Cerebellar cortex (tissue), 1 donor: ENCODE results near the gene KRTAP5-4.
"Not testable (repeated sequence)": the region's sequence is repeated elsewhere in the genome, so short reads cannot be mapped to it uniquely, and the experiment has no call there.

Source experiments
- DNase-seq: peaks from one replicate; pipeline ENCODE4 v3.0.0-alpha.2; 2015; ENCODE audit warnings: low spot score

KRTAP5-4 gene

DNA sequence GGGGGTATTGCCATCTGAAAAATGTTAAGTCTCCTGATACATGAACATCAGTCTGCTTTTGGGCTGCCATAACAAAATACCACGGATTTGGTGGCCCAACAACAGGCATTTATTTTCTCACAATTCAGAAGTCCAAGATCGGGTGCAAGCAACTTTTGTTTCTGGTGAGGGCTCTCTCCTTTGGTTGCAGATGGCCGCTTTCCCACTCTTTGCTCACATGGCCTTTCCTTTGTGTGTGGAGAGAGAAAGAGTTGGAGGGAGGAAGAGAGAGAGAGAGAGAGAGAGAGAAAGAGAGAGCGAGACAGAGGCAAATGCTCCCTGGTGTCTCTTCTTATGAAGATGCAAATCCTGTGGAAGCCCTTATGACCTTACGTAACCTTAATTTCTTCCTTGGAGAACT is 21.3 kb downstream of the KRTAP5-4 start:
- DNase-seq = no peak

- no peak for DNase-seq
Observed at GRCh38 chr11:1598816-1599215, 23.1 kb downstream of the KRTAP5-4 start.

DNA sequence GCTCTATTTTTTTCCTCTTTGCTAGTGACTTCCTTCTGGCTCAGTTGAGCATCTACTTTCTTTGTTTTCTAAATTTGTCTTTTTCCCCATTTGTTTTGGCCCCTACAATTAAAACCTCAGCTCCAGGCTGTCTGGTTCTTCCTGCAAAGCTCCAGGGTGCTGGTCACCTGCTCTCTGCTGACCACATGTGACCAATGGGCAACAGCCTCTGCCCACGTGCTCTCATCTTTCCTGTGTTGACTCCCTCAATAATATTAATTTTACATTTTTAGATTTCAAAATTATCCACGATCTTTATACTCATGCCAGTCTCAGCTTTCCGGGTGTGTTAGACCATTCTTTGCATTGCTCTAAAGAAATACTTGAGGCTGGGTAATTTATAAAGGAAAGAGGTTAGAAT is 23.5 kb downstream of the KRTAP5-4 start:
- not testable (repeated sequence) for DNase-seq

- no peak for DNase-seq
Observed at GRCh38 chr11:1597994-1598380, 24.0 kb downstream of the KRTAP5-4 start, which contains the start of gene KRTAP5-2. KRTAP5-2 (minus strand) TSS chr11:1598294; CDS start chr11:1598250, 44 bp downstream.

DNA sequence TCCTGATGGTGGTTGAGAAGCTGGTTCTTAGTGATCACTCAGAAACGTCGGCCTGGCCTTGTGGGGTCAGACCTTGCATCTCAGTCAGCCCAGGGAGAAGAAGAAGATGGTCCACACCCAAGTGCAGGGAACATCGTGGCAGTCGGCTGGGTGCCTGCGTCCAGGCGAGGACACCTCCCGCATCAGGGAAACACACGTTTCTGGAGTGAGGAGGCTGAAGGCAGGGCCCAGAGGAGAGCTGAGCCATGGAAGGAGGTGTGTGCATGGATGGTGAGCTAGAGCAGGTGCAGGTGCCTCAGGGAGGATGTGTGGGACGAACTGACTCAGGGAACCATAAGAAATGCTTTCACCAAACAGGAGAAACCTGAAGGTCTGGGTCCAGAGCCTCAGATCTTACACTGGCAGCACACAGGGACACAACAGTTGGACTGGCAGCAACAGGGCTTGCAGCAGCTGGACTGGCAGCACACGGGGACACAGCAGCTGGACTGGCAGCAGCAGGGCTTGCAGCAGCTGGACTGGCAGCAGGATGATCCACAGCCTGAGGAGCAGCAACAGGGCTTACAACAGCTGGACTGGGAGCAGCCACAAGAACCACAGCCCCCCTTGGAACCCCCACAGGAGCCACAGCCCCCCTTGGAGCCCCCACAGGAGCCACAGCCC is 24.5 kb downstream of the KRTAP5-4 start:
- DNase-seq = no peak

GRCh38 chr11:1596576-1597121 is 25.3 kb downstream of the KRTAP5-4 start:
- peak; percentile 49 for DNase-seq

DNA sequence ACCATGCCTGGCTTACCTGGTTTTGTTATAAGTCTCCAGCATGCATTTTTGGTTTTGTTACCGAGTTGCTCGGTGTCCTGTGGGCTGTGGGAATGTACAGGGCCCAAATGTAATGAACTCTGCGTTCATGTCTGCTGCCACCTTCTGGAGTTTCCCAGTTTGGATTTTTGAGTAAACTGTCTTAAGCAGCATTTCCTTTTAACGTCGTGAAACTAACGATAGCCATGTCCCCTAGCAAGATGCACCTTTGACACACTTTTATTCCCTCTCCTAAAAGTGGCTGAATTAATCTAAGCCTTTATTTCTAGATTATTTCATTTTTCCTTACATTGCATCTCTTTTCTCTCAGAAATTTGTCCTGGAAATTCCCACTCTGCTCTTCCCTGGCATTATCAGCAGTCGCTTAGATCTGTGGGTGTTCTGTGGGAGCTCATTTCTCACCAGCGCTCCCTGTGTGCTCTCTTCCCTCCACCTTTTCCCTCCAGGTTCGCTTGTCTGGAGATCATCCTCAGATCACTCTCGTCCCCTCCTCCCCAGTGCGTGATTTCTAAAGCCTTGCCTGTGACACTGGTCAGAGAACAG is 25.9 kb downstream of the KRTAP5-4 start:
- peak; percentile 73 for DNase-seq

DNA sequence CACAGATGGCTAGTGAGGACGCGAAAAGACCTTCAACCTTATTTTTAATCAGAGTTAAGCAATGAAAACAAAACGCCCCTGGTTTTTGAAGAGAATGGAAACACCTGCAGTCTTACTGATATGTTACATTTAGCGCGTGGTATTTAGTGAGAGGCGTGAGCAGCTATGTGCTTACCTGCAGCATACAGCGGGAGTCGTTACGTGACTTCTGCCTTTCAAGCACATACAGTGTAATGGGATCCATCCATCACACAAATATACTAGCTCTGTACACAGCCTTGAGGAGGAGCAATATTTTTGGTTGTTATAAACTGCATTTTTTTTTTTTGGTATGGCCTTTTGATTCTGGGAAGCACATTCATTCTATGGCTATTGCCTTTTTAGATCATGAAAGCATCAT is 29.3 kb downstream of the KRTAP5-4 start:
- DNase-seq = no peak

DNA sequence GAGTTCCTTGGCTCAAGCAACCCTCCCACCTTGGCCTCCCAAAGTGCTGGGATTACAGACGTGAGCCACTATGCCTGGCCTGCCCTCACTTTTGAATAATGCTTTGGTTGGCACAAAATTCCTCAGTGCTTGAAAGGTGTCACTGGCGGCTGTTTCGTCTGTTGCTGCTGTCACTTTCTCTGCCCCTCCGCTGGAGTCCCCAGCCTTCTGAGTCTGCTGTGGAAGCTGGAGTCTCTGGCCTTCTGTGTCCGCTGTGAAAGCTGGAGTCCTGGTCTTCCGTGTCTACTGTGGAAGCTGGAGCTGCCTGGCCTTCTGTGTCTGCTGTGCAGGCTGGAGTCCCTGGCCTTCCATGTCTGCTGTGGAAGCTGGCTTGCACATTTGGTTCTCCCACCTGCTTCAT is 31.9 kb downstream of the KRTAP5-4 start:
- DNase-seq = peak; percentile 13

GRCh38 chr11:1589191-1589963 is 32.6 kb downstream of the KRTAP5-4 start:
- peak; percentile 17 for DNase-seq

DNA sequence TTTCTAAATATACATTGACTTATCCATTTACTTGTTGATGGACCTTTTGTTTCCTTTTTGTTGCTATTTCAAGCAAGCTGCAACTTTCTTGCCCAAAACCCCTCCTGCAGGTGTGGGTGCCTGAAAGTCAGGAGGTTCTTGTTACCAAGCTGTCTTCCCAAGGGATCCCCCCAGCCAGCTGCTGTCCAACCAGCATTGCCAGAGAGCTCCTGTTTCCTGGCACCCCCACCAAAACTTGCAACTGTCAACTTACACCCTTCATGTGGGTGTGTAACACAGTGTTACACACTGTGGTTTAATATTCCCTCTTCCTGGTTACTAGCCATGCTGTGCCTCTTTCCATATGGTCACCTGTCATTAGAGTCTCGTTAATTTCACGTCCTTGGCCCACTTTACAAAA is 35.2 kb downstream of the KRTAP5-4 start:
- DNase-seq = no peak

DNA sequence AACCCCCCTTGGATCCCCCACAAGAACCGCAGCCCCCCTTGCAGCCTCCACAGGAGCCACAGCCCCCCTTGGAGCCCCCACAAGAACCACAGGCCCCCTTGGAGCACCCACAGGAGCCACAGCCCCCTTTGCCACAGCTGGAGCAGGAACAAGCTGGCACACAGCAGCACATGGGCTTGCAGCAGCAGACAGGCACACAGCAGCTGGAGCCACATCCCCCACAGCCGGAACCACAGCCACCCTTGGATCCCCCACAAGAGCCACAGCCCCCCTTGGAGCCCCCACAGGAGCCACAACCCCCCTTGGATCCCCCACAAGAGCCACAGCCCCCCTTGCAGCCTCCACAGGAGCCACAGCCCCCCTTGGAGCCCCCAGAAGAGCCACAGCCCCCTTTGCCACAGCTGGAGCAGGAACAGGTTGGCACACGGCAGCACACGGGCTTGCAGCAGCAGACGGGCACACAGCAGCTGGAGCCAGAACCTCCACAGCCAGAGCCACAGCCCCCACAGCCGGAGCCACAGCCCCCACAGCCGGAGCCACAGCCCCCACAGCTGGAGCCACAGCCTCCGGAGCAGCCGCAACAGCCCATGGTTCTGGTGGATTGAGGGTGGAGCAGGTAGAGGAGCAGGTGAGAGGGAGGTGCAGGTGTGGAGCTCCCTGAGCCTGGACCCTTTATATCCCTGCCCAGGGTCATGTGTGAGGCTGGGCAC is 37.1 kb downstream of the KRTAP5-4 start, which contains the start of gene KRTAP5-1:
KRTAP5-1 (minus strand) TSS at position 623 of the 710 bp plus-strand sequence; CDS start at position 589, 34 bp downstream.
- not testable (repeated sequence) for DNase-seq

- DNase-seq = not testable (repeated sequence)
Observed at GRCh38 chr11:1582909-1583308, 39.0 kb downstream of the KRTAP5-4 start.

DNA sequence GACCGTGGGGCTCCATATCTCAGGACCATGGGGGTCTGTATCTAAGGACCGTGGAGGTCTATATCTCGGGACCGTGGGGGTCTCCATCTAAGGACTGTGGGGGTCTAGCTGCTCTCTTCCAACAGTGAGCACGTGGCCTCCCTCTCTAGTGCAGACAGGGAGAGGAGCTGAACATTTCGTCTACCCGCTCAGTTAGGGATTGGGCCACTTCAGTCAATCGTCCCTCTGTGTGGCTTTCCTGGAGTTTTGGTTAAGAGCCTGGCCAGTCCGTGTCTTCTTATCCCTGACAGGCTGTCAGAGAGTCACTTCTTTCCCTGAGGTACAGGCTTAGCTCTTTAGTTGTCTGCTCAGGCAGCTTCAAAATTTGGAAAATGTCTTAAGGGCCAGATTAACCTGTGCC is 40.0 kb downstream of the KRTAP5-4 start:
- DNase-seq = no peak

DNA sequence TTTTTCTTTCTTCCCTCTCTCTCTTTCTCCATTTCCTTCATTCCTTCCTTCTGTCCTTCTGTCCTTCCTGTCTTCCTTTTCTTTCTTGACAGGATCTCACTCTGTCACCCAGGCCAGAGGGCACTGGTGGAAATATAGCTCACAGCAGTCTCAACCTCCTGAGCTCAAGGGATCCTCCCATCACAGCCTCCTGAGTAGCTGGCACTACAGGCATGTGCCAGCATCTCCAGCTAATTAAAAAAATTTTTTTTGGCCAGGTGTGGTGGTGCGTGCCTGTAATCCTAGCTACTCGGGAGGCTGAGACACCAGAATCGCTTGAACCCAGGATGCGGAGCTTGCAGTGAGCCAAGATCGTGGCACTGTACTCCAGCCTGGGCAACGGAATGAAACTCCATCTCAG is 45.1 kb downstream of the KRTAP5-4 start:
- DNase-seq = no peak

- not testable (repeated sequence) for DNase-seq
Observed at GRCh38 chr11:1575756-1576155, 46.2 kb downstream of the KRTAP5-4 start.

DNA sequence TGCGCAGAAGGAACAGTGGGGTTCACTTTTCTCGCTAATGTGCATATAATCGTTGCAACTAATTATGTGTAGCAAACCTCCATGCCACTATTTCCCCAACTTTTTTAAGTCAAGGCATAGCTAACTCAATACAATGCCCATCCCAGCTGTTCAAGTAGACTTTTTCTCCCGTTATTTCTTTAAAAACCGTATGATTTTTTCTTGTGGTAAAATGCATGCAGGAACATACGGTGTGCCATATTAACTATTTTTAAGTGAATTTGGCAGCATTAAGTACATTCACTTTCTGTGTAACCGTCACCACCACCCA is 47.0 kb downstream of the KRTAP5-4 start:
- no peak for DNase-seq

DNA sequence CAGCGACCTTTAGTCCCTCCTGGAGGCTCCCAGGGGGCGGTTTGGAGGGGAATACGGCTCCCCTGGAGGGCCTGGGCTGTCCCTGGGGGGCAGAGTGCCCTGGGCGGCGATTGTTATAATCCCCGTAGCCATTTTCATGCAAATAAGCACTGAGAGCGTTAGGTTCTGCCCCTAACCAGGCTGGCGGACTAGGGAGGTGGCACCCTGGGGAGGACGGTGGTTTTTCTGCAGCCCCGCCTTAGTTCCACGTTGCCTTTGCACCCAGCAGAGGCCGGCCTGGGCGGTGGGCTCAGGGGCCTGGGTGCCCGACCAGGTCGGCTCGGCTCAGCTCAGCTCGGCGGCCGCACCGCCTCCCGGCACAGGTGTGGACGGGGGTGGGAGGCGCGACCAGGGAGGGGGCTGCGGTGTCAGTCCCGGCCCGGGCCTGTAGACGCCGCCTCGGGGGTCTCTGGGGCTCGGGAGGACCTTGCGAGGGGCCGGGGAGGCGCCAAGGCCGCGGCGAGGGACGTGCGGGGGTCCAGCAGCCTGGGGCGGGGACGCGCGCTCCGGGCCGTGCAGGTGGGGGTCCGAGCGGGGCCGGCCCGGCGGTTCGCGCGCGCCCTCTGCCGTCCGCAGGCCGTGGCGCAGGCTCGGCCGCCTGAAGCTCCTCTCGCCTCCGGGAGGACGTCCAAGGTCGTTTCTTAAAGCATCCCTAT is 47.6 kb downstream of the KRTAP5-4 start:
- peak; percentile 68 for DNase-seq

DNA sequence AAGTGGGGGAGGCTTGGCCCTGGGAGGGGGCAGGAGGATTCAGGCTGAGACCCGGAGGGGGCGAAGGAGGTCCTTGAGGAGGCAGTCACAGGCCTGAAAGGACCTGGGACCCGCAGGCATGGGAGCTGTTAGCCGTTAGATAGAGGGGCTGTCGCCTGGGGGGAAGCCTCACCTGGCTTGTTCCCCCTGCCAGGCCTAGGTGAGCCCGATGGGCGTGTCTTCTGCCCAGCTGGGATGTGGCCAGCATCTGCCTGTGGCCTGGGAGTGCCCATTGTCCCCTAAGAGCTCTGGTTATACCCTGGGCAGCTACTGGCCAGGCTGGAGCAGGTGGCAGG is 48.1 kb downstream of the KRTAP5-4 start:
- DNase-seq = no peak

- DNase-seq = no peak
Observed at GRCh38 chr11:1573077-1573902, 48.6 kb downstream of the KRTAP5-4 start.
